Endothelial cell of umbilical vein (primary cell): ENCODE measurements around the gene CIITA. TPM values are rescaled to one million over a fixed set of nuclear protein-coding genes. Genes with fewer than 3 reads are reported as not detected.

Experiments used
- BruUV-seq: library from RNA; stranded (reverse); fragments of 400-500 nt; replicated peaks from 2 replicates; lab custom pipeline; 2021; lab: Mats Ljungman, UMichigan
- CTCF ChIA-PET: fragments of 300-600, 350-600 bp; sonication (Branson Sonifier 250); formaldehyde crosslinking; loops from one replicate; lab custom pipeline; 2021; ENCODE audit warnings: antibody characterized with exemption, inconsistent platforms; lab: Charles Lee
- POLR2A ChIA-PET: fragments of 300-600, 350-600 bp; sonication (Branson Sonifier 250); formaldehyde crosslinking; loops from one replicate; lab custom pipeline; 2021; ENCODE audit warnings: antibody characterized with exemption, inconsistent platforms; lab: Charles Lee
- DNase-seq: peaks from one replicate; pipeline ENCODE4 v3.0.0-alpha.2; 2011; ENCODE audit warnings: low read depth, low spot score
- FAIRE-seq: peaks from 2 replicates; lab custom pipeline; 2011; peaks lifted over from hg19 to GRCh38; lab: Jason Lieb, UNC
- H2AFZ ChIP-seq: 2 replicates; pipeline ENCODE4 v1.6.0; 2012; ENCODE audit warnings: low read depth, low read length, control low read depth, inconsistent platforms
- H3K27ac ChIP-seq: 2 replicates; pipeline ENCODE4 v1.5.1; 2011; ENCODE audit warnings: low read depth, mild to moderate bottlenecking, control low read depth, low read length, moderate library complexity; ENCODE audit not compliant: insufficient read depth
- H3K27me3 ChIP-seq, 2 experiments: 2 replicates each; pipeline versions ENCODE4 v1.6.0 to v1.6.1; 2011; ENCODE audit warnings: low read length in 2 of 2, mixed read lengths in 1 of 2; ENCODE audit not compliant: control insufficient read depth in 2 of 2, insufficient read depth in 2 of 2
- H3K36me3 ChIP-seq, 2 experiments: 2 replicates in 1 of 2; 3 replicates in 1 of 2; pipeline ENCODE4 v1.5.1; 2011; ENCODE audit warnings: low read length in 2 of 2, mild to moderate bottlenecking in 1 of 2, moderate library complexity in 1 of 2; ENCODE audit not compliant: control insufficient read depth in 2 of 2, insufficient read depth in 2 of 2; ENCODE audit errors: extremely low read depth in 1 of 2
- H3K4me1 ChIP-seq: 3 replicates; pipeline ENCODE4 v1.5.1; 2011; ENCODE audit warnings: mild to moderate bottlenecking, low read length; ENCODE audit not compliant: control insufficient read depth, insufficient read depth; ENCODE audit errors: extremely low read depth
- H3K4me2 ChIP-seq: 2 replicates; pipeline ENCODE4 v1.6.1; 2011; ENCODE audit warnings: low read length, control low read depth, mixed read lengths; ENCODE audit not compliant: insufficient read depth
- H3K4me3 ChIP-seq, 3 experiments: fragments of 200-600 bp in 1 of 3; sonication (generic), shearing (Covaris generic) in 1 of 3; replicated peaks in 1 of 3; 2 replicates each; pipeline ENCODE4 v1.5.1; 2011 to 2016; ENCODE audit warnings: control low read depth in 3 of 3, low read length in 3 of 3, mild to moderate bottlenecking in 2 of 3, inconsistent platforms in 1 of 3, low read depth in 1 of 3, moderate library complexity in 1 of 3; ENCODE audit not compliant: insufficient read depth in 1 of 3
- H3K79me2 ChIP-seq: 2 replicates; pipeline ENCODE4 v1.6.0; 2012; ENCODE audit warnings: low read length, inconsistent platforms; ENCODE audit not compliant: control insufficient read depth, insufficient read depth
- H3K9ac ChIP-seq: replicated peaks from 2 replicates; pipeline ENCODE3; 2011; ENCODE audit warnings: low read length, control low read depth; ENCODE audit not compliant: insufficient read depth; ENCODE audit errors: extremely low read depth
- H3K9me1 ChIP-seq: replicated peaks from 3 replicates; pipeline ENCODE4 v1.6.0; 2011; ENCODE audit warnings: mild to moderate bottlenecking, low read length; ENCODE audit not compliant: control insufficient read depth, insufficient read depth; ENCODE audit errors: extremely low read depth
- H3K9me3 ChIP-seq: replicated peaks from 2 replicates; pipeline ENCODE4 v1.5.1; 2012; ENCODE audit warnings: low read length, inconsistent platforms; ENCODE audit not compliant: control insufficient read depth, insufficient read depth
- H4K20me1 ChIP-seq: replicated peaks from 2 replicates; pipeline ENCODE3; 2011; ENCODE audit warnings: mild to moderate bottlenecking, low read length; ENCODE audit not compliant: control insufficient read depth, insufficient read depth; ENCODE audit errors: extremely low read depth
- CTCF ChIP-seq, 2 donors: IDR thresholded peaks; 1 replicate in 1 of 2; 2 replicates in 1 of 2; pipeline ENCODE4 v1.5.1; 2011; ENCODE audit warnings: low read length in 2 of 2, mild to moderate bottlenecking in 2 of 2, moderate library complexity in 2 of 2, control low read depth in 1 of 2, inconsistent platforms in 1 of 2, low read depth in 1 of 2; ENCODE audit not compliant: insufficient read depth in 1 of 2; ENCODE audit errors: extremely low read depth in 1 of 2
- EZH2 ChIP-seq: IDR thresholded peaks from 2 replicates; pipeline ENCODE4 v1.6.1; 2012; ENCODE audit warnings: borderline replicate concordance, low read depth, mild to moderate bottlenecking, moderate library complexity, low read length, inconsistent platforms; ENCODE audit not compliant: severe bottlenecking
- GATA2 ChIP-seq: IDR thresholded peaks from 2 replicates; pipeline ENCODE4 v1.7.0; 2011; ENCODE audit warnings: low read depth, mild to moderate bottlenecking, moderate library complexity, mixed read lengths, low read length; ENCODE audit not compliant: insufficient read length, insufficient read depth
- JUN ChIP-seq: IDR thresholded peaks from 2 replicates; pipeline ENCODE4 v1.6.1; 2011; ENCODE audit warnings: borderline replicate concordance, low read depth; ENCODE audit not compliant: insufficient read length, insufficient read depth
- MYC ChIP-seq: IDR thresholded peaks from one replicate; pipeline ENCODE4 v1.6.1; 2011; ENCODE audit warnings: mild to moderate bottlenecking, low read depth, low read length
- POLR2AphosphoS5 ChIP-seq: IDR thresholded peaks from 2 replicates; pipeline ENCODE4 v1.6.1; 2012; ENCODE audit warnings: low read depth, mild to moderate bottlenecking, control low read depth, low read length, moderate library complexity; ENCODE audit not compliant: insufficient read depth
- dilution Hi-C: fragments of 300-500 bp; cut with MboI; formaldehyde crosslinking; loops from one replicate; pipeline ENCODE4 v1.15.0; 2019; ENCODE audit warnings: low sequenced_read_pairs; ENCODE audit not compliant: extremely low pct_ligation_motif_present
- intact Hi-C: fragments of 100-400 bp; cut with micrococcal nuclease; formaldehyde crosslinking; loops from one replicate; pipeline ENCODE4 v1.10.0; 2022
- polyA plus RNA-seq, 4 experiments: library from polyadenylated mRNA; depleted of rRNA in 3 of 4; stranded (reverse) in 3 of 4; unstranded in 1 of 4; fragments of >200 nt; gene quantifications; 2 replicates each; pipeline versions ENCODE4 v1.2.1 to v1.2.3, GENCODE V29; 2011 to 2012; ENCODE audit warnings: missing spikeins in 1 of 4
- total RNA-seq: library from RNA; stranded (reverse); gene quantifications from 2 replicates; pipeline ENCODE4 v1.2.3, GENCODE V29; 2021

Gene CIITA
- total and polyA plus RNA-seq, 2 donors (not counting 3 experiments of a cell fraction or from before 2014, with no cell fraction given) = not detected

GRCh38 chr16:10970065-10970464, 93.1 kb downstream of the CIITA start:
- no peaks in the 10 kb centered on the region for H3K9me1 ChIP-seq
- DNase-seq (no peak), FAIRE-seq (no peak)
- no TSS peak for BruUV-seq
- H3K79me2 ChIP-seq = no peaks in the 10 kb centered on the region
- TF ChIP-seq POLR2AphosphoS5 (no peak), GATA2 (no peak), MYC (no peak), EZH2 (no peak), CTCF (IDR thresholded peaks at IDR 0.05; ENCODE audit: extremely low read depth in 1 of 2, insufficient read depth in 1 of 2, low read depth in 1 of 2, low read length in 2 of 2) (no peak), JUN (no peak)
- peaks cover under 1 to 7% of the 10 kb centered on the region in 2 experiments for H3K36me3 ChIP-seq
- no peak overlapping the region for H3K4me3 ChIP-seq
- ChIA-PET CTCF (interaction anchor here (12.3 kb wide), 1 partner anchor 287 kb away, joined by 347 read pairs; the partner anchor contains the start of gene SOCS1), POLR2A (no interaction called here)
- no peak overlapping the region for H3K4me2 ChIP-seq
- no peak overlapping the region for H2AFZ ChIP-seq
- no peak overlapping the region for H3K9ac ChIP-seq
- dilution Hi-C loops = no loop called here
- no peaks in the 10 kb centered on the region for H3K27me3 ChIP-seq
- H3K4me1 ChIP-seq = no peaks in the 10 kb centered on the region
- no peaks in the 10 kb centered on the region for H3K9me3 ChIP-seq
- H3K27ac ChIP-seq = no peak overlapping the region
- intact Hi-C loops = loop anchor here (5.0 kb wide), 1 partner anchor 132 kb away; no protein-coding TSS in a partner anchor
- no peaks in the 10 kb centered on the region for H4K20me1 ChIP-seq
